Measurements from ENCODE around the gene CPNE8.

The CPNE8 gene

GRCh38 chr12:38892976-38893375, 12.4 kb downstream of the CPNE8 start:
- DNase-seq = no peak

GRCh38 chr12:38892087-38892786, 13.2 kb downstream of the CPNE8 start:
- DNase-seq = no peak

GRCh38 chr12:38890102-38890855, 15.1 kb downstream of the CPNE8 start:
- DNase-seq = no peak

GRCh38 chr12:38889297-38889815, 16.0 kb downstream of the CPNE8 start:
- DNase-seq = no peak

GRCh38 chr12:38887770-38888169, 17.6 kb downstream of the CPNE8 start:
- DNase-seq = no peak

- no peak for DNase-seq
These were observed 18.5 kb downstream of the CPNE8 start for GRCh38 chr12:38886931-38887330.

GRCh38 chr12:38886064-38886463, 19.3 kb downstream of the CPNE8 start:
- DNase-seq = no peak

DNA sequence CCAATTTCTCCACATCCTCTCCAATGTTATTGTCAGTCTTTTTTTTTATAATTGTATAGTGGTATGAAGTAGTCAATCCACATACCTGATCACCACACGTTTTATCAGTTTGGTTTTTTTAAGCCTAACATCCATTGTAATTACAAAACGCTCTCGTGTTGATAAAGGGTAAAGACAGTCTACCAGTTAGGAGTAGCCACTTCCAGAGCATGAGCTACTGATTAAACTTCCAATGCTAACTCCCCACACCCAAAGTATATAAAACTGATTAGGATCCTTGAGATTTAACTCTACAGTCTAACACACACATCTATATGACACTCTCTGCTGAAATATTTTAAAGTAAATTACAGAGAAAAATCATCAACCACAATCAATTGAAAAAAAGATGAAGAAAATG, 20.7 kb downstream of the CPNE8 start:
- no peak for DNase-seq

DNA sequence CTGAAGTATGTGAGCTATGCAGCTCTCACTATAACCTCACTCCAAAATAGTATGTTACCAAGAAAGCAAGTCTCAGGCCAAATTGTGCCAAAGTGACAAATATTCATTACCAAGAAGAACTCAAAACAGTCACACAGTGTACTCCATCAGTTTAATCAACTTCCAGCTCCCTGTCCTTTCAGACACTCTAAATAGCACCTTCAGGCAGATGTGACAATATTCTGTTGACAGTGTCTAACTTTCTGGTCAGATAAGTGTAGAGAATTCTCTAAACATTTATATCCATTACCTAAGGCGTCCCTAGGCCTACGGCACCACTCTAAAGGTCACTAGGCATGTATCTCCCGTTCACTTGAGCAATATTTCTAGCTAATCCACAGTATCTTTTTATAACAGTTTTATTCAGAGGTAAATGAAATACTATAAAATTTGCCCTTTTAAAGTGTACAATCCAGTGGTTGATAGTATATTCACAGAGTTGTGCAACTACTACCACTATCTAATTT, 21.7 kb downstream of the CPNE8 start:
- DNase-seq = no peak

DNA sequence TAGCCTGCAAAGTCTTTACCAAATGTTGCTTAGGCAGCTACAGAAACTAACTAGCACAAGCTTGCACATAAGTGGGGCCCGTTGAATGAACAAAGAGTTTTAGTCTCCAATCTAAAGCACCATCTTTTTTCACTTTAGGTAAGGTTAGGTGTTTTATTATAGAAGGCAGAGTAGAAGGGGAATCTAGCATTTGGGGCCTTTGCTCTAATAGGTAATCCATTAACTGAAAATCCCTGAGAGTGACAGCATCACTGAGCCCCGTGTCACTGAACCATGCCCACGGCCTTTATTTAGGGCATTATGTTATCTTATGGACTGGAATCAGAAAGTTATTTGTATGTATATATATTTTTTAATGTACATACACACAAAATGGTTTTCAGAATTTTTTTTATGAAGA, 25.1 kb downstream of the CPNE8 start:
- no peak for DNase-seq

GRCh38 chr12:38878986-38879385, 26.4 kb downstream of the CPNE8 start:
- DNase-seq = no peak

GRCh38 chr12:38878333-38878705, 27.1 kb downstream of the CPNE8 start:
- DNase-seq = no peak

DNA sequence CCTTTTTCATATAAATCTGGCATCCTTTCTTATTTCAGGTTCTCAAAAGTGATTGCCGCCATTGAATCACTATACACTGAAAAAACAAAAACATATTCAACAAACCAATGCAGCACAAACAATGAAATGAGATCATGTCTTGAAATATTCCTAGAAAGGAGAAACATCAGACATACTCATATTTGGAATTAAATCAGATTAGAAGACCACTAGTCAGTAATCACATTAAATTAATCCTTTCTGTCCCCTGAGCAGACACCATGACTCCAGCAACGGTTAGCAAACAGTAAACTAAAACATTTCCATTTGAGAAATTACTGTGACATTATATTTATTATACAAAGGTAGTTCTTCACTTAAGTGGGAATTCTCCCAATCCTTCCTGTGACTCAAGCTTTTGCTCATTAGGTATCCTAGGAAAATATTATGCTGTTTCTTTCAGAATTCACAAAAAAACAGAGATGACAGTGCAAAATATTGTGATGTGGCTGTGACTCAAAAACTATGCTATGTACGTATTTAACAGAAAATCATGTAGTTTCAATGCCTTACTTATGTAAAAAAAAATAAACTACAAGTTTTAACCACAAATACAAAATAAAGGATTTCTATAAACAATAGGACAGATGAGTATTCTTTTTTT, 29.7 kb downstream of the CPNE8 start:
- DNase-seq = no peak

- DNase-seq = no peak
These were observed 32.8 kb downstream of the CPNE8 start for GRCh38 chr12:38872561-38872960.

DNA sequence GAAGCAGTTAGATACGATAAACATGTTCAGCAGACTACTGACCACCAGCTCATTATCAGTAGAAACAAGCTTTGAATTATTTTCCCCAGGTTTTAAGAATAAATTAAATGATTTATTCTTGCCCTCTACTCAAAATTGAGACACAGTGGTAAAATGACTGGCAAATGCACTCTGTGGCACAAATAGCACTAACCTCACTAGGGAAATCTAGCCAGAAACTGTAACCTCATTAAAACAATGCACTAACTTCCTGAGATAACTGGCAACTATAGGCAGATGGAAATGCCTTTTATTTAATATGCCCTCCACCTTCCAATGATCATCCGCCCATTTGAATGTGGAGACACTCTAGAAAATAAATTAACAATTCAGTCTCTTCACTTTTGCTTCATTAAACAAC, 33.2 kb downstream of the CPNE8 start:
- no peak for DNase-seq

GRCh38 chr12:38869036-38869435, 36.4 kb downstream of the CPNE8 start:
- DNase-seq = no peak

- no peak for DNase-seq
These were observed 54.9 kb downstream of the CPNE8 start for GRCh38 chr12:38850461-38850860.

DNA sequence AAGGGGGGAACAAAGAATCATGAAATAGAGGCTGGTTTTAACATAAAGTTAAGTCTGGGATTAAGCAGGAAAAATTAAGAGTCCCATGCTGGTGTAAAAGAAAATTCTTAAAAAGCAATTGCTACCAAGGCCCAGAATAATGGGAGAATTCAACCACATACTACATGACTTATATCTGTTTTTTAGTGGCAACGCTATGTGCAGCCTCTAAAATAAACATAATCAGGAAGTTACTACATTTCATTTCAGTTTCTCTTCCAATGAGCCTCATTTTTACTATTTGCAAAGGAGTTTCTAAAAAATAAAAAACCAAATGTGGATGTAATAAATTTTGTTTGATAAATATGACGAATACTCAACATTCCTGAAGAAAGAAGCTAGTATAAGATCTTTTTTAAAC, 58.1 kb downstream of the CPNE8 start:
- DNase-seq = no peak

DNA sequence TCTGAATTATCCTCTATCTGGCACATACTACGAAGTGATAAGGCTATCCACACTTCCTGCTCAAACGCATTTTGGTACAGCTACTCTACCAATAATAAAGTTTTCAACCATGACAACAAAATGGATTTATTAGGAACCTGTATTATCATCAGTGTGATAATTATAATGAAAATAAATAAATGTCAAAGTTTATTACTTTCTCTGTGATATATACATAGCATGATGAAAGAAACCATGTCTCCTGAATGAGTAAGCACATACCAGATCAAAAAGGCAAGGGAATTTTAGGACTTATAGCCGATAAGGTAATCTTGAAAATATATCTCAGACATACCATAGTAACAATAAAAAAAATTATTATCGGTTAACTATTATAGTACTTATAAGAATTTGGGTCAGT, 61.1 kb downstream of the CPNE8 start:
- no peak for DNase-seq

- no peak for DNase-seq
These were observed 67.1 kb downstream of the CPNE8 start for GRCh38 chr12:38838056-38838850.

DNA sequence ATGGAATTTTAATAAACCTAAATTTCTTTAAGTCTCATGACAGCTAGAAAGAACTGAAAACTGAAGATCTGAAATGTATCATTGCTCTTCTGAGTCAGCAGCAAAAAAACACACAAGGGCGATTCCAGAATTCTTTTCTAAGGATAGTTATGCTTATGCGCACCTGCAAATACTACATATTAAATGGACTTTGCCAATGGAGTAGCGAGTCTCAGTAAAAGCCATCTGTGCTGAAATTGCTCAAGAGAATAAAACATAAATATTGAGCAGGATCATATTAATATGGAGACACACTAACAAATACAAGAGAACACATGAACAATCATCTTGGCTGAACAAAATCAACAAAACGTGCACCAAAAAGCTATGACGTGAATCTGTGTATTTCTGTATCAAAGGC, 73.7 kb downstream of the CPNE8 start:
- DNase-seq = no peak

DNA sequence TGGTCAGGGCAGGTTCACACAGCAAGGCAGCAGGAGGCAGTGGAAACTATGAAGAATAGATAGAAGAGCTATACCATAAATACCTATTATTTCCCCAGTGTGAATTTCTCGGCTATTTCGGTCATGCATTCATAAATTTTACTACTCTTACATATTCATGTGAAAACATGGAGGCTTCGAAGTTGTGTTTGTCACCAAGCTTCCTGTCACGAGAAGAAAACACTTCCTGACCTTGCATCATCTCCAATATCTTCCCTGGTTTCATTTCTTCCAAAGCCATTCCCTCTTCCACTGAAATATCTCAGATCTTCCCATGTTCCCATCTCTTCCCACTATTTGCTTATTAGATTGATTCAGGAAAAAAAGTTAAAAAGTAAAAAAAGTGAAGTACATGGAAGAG, 80.4 kb downstream of the CPNE8 start:
- no peak for DNase-seq

- no peak for DNase-seq
These were observed 81.7 kb downstream of the CPNE8 start for GRCh38 chr12:38823738-38824137.

Measured in activated CD4-positive, alpha-beta T cell treated with anti-CD3 and anti-CD28 coated beads, Interleukin-2, amount 50 U/mL, for 1 hour (primary cell).